NT2/D1 (cell line): ENCODE results near the gene ACTBL2.

Source experiments
- SUZ12 ChIP-seq: IDR thresholded peaks from 2 replicates; pipeline ENCODE4 v1.6.1; 2011; ENCODE audit not compliant: insufficient read length, insufficient read depth; ENCODE audit errors: extremely low read depth
- YY1 ChIP-seq: IDR thresholded peaks from 2 replicates; pipeline ENCODE4 v1.6.1; 2011; ENCODE audit not compliant: insufficient read length, insufficient read depth
- ZNF274 ChIP-seq: IDR thresholded peaks from 2 replicates; pipeline ENCODE4 v1.6.1; 2011; ENCODE audit warnings: mild to moderate bottlenecking, low read depth, low read length

GRCh38 chr5:57448287-57448686 is 34.3 kb downstream of the ACTBL2 start:
- TF ChIP-seq ZNF274 = no peak
- TF ChIP-seq YY1 = no peak
- no peak for TF ChIP-seq SUZ12
